Fibroblast of pulmonary artery (primary cell): ENCODE data around the gene C22orf42.

Experiments used
- DNase-seq: peaks from one replicate; pipeline ENCODE4 v3.0.0-alpha.2; 2010; ENCODE audit warnings: low read depth
- H3K4me3 ChIP-seq: replicated peaks from 2 replicates; pipeline ENCODE4 v1.5.1; 2011; ENCODE audit warnings: low read depth, mild to moderate bottlenecking, control low read depth, low read length, moderate library complexity
- CTCF ChIP-seq: IDR thresholded peaks from 2 replicates; pipeline ENCODE4 v1.5.1; 2011; ENCODE audit warnings: mild to moderate bottlenecking, control low read depth, low read length, inconsistent platforms; ENCODE audit errors: missing control alignments

Gene C22orf42

GRCh38 chr22:32204856-32205722 lies 46.0 kb upstream of the C22orf42 start, which contains the start of gene RFPL2:
TSS of gene RFPL2 (minus strand) at chr22:32205073. CDS start at chr22:32202451, 2,622 bp downstream.
- DNase-seq = peak; percentile 4
- no peak within 1 kb of the TSS for H3K4me3 ChIP-seq
- no peak for TF ChIP-seq CTCF

GRCh38 chr22:32204040-32204855 lies 45.1 kb upstream of the C22orf42 start:
- no peak overlapping the region for H3K4me3 ChIP-seq
- no peak for DNase-seq
- no peak for TF ChIP-seq CTCF

DNA sequence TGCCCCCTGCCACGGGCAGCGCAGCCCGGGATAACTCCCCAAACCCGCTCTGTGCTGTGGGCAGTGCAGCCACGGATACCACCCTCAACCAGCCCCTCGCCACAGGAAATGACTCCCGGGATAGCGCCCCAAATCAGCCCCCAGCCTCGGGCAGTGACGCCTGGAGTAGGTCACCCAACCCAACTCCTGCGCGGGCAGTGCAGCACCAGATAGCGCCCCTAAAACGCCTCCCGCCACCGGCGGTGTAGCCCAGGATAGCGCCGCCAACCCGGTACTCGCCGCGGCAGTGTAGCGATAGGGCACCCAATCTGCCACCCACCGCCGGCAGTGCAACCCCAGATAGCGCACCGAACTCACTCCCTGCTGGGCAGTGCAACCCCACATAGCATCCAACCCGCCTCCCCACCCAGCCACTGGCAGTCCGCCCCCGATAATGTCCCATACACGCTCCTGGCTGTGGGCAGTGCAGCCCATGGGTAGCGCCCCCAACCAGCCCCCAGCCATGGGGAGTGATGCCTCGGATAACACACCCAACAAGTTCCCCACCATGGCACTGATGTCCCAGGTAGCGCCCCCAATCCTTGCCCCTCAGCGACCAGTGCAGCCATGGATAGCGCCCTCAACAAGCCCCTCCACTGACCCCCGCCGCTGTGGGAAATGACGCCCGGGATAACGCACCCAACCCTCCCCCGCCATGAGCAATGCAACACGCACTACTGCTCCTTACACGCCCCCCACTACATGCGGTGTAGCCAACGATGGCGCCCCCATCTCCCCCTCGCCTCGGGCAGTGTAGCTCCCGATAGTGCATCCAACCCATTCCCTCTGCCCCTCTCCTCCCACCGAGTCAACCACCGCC lies 44.3 kb upstream of the C22orf42 start:
- no peak for DNase-seq
- TF ChIP-seq CTCF = no peak
- no peak overlapping the region for H3K4me3 ChIP-seq

- no peak overlapping the region for H3K4me3 ChIP-seq
- peak; percentile 41 for DNase-seq
- peak; percentile 46 for TF ChIP-seq CTCF
Observed at GRCh38 chr22:32202539-32203180, 43.6 kb upstream of the C22orf42 start.

GRCh38 chr22:32202161-32202538 lies 43.0 kb upstream of the C22orf42 start:
- no peak for DNase-seq
- no peak for TF ChIP-seq CTCF
- no peak overlapping the region for H3K4me3 ChIP-seq

GRCh38 chr22:32200752-32201151 lies 41.6 kb upstream of the C22orf42 start:
- TF ChIP-seq CTCF = no peak
- no peak for DNase-seq
- no peak overlapping the region for H3K4me3 ChIP-seq
